Measurements from ENCODE around the gene TANC1. TPM values are rescaled to one million over a fixed set of nuclear protein-coding genes. Genes with fewer than 3 reads are reported as not detected.

Gene TANC1
- total and polyA plus RNA-seq, 4 donors, result 7.8 to 58.3 (median 48.0) TPM

GRCh38 chr2:159153063-159153462 is 184.6 kb downstream of the TANC1 start:
- Histone ChIP-seq H3K27me3 (ENCODE audit: control insufficient read depth in 1 of 2, insufficient read depth in 2 of 2, low read length in 1 of 2) (no peaks in the 10 kb centered on the region), H3K4me1 (ENCODE audit: control insufficient read depth in 1 of 2, insufficient read depth in 2 of 2, low read length in 2 of 2) (no peaks in the 10 kb centered on the region), H3K36me3 (ENCODE audit: control insufficient read depth in 1 of 2, insufficient read depth in 2 of 2, low read length in 1 of 2) (peaks cover 0 to 3% of the 10 kb centered on the region in 2 donors), H3K4me3 (ENCODE audit: low read length in 2 of 2) (no peak overlapping the region), H3K27ac (ENCODE audit: low read depth in 1 of 2, low read length in 2 of 2) (no peak overlapping the region), H3K9me3 (ENCODE audit: control insufficient read depth, low read length) (no peaks in the 10 kb centered on the region)
- intact Hi-C loops (cut with DNase I), result no loop called here
- 63 to 68% methylated on average over 4 of the region's 4 CpGs for WGBS, 2 donors
- DNase-seq, result no peak
- no peak for ATAC-seq (ENCODE audit: low FRiP score)

- H3K4me3 ChIP-seq (ENCODE audit: low read length in 2 of 2), result no peak overlapping the region
- intact Hi-C loops (cut with DNase I), result no loop called here
- no peaks in the 10 kb centered on the region for H3K4me1 ChIP-seq (ENCODE audit: control insufficient read depth in 1 of 2, insufficient read depth in 2 of 2, low read length in 2 of 2)
- DNase-seq, result no peak
- no peak overlapping the region for H3K27ac ChIP-seq (ENCODE audit: low read depth in 1 of 2, low read length in 2 of 2)
- no peaks in the 10 kb centered on the region for H3K27me3 ChIP-seq (ENCODE audit: control insufficient read depth in 1 of 2, insufficient read depth in 2 of 2, low read length in 1 of 2)
- H3K36me3 ChIP-seq (ENCODE audit: control insufficient read depth in 1 of 2, insufficient read depth in 2 of 2, low read length in 1 of 2), result peaks cover 0 to 3% of the 10 kb centered on the region in 2 donors
- WGBS, 2 donors, result 85 to 87% methylated on average over 4 of the region's 4 CpGs
- no peak for ATAC-seq (ENCODE audit: low FRiP score)
- H3K9me3 ChIP-seq (ENCODE audit: control insufficient read depth, low read length), result no peaks in the 10 kb centered on the region
Observed at GRCh38 chr2:159153463-159153862, 185.0 kb downstream of the TANC1 start.

GRCh38 chr2:159153951-159154350 is 185.5 kb downstream of the TANC1 start:
- WGBS, 2 donors, result 79 to 88% methylated on average over 2 of the region's 2 CpGs
- H3K9me3 ChIP-seq (ENCODE audit: control insufficient read depth, low read length), result no peaks in the 10 kb centered on the region
- no peak overlapping the region for H3K4me3 ChIP-seq (ENCODE audit: low read length in 2 of 2)
- peaks cover 0 to 3% of the 10 kb centered on the region in 2 donors for H3K36me3 ChIP-seq (ENCODE audit: control insufficient read depth in 1 of 2, insufficient read depth in 2 of 2, low read length in 1 of 2)
- H3K27ac ChIP-seq (ENCODE audit: low read depth in 1 of 2, low read length in 2 of 2), result no peak overlapping the region
- no peaks in the 10 kb centered on the region for H3K27me3 ChIP-seq (ENCODE audit: control insufficient read depth in 1 of 2, insufficient read depth in 2 of 2, low read length in 1 of 2)
- ATAC-seq (ENCODE audit: low FRiP score) (no peak), DNase-seq (no peak)
- intact Hi-C loops (cut with DNase I), result no loop called here
- no peaks in the 10 kb centered on the region for H3K4me1 ChIP-seq (ENCODE audit: control insufficient read depth in 1 of 2, insufficient read depth in 2 of 2, low read length in 2 of 2)

- no peaks in the 10 kb centered on the region for H3K4me1 ChIP-seq (ENCODE audit: control insufficient read depth in 1 of 2, insufficient read depth in 2 of 2, low read length in 2 of 2)
- intact Hi-C loops (cut with DNase I), result no loop called here
- ATAC-seq (ENCODE audit: low FRiP score) (no peak), DNase-seq (no peak)
- no peaks in the 10 kb centered on the region for H3K9me3 ChIP-seq (ENCODE audit: control insufficient read depth, low read length)
- no peaks in the 10 kb centered on the region for H3K27me3 ChIP-seq (ENCODE audit: control insufficient read depth in 1 of 2, insufficient read depth in 2 of 2, low read length in 1 of 2)
- no peak overlapping the region for H3K27ac ChIP-seq (ENCODE audit: low read depth in 1 of 2, low read length in 2 of 2)
- peaks cover 0 to 3% of the 10 kb centered on the region in 2 donors for H3K36me3 ChIP-seq (ENCODE audit: control insufficient read depth in 1 of 2, insufficient read depth in 2 of 2, low read length in 1 of 2)
- no peak overlapping the region for H3K4me3 ChIP-seq (ENCODE audit: low read length in 2 of 2)
- WGBS, 2 donors, result 97 to 100% methylated on average over 1 of the region's 1 CpG
Observed at GRCh38 chr2:159154366-159154765, 185.9 kb downstream of the TANC1 start.

GRCh38 chr2:159155320-159155719 is 186.9 kb downstream of the TANC1 start:
- Histone ChIP-seq H3K4me1 (ENCODE audit: control insufficient read depth in 1 of 2, insufficient read depth in 2 of 2, low read length in 2 of 2) (no peaks in the 10 kb centered on the region), H3K27ac (ENCODE audit: low read depth in 1 of 2, low read length in 2 of 2) (no peak overlapping the region), H3K9me3 (ENCODE audit: control insufficient read depth, low read length) (no peaks in the 10 kb centered on the region), H3K36me3 (ENCODE audit: control insufficient read depth in 1 of 2, insufficient read depth in 2 of 2, low read length in 1 of 2) (peaks cover 0 to 2% of the 10 kb centered on the region in 2 donors), H3K27me3 (ENCODE audit: control insufficient read depth in 1 of 2, insufficient read depth in 2 of 2, low read length in 1 of 2) (no peaks in the 10 kb centered on the region), H3K4me3 (ENCODE audit: low read length in 2 of 2) (no peak overlapping the region)
- no peak for DNase-seq
- intact Hi-C loops (cut with DNase I), result no loop called here
- 62 to 69% methylated on average over 6 of the region's 6 CpGs for WGBS, 2 donors
- no peak for ATAC-seq (ENCODE audit: low FRiP score)

- H3K9me3 ChIP-seq (ENCODE audit: control insufficient read depth, low read length), result no peaks in the 10 kb centered on the region
- DNase-seq, result no peak
- H3K27me3 ChIP-seq (ENCODE audit: control insufficient read depth in 1 of 2, insufficient read depth in 2 of 2, low read length in 1 of 2), result no peaks in the 10 kb centered on the region
- H3K4me3 ChIP-seq (ENCODE audit: low read length in 2 of 2), result no peak overlapping the region
- H3K4me1 ChIP-seq (ENCODE audit: control insufficient read depth in 1 of 2, insufficient read depth in 2 of 2, low read length in 2 of 2), result no peaks in the 10 kb centered on the region
- ATAC-seq (ENCODE audit: low FRiP score), result no peak
- WGBS, 2 donors, result 87 to 97% methylated on average over 1 of the region's 1 CpG
- no peak overlapping the region for H3K27ac ChIP-seq (ENCODE audit: low read depth in 1 of 2, low read length in 2 of 2)
- intact Hi-C loops (cut with DNase I), result no loop called here
- H3K36me3 ChIP-seq (ENCODE audit: control insufficient read depth in 1 of 2, insufficient read depth in 2 of 2, low read length in 1 of 2), result no peaks in the 10 kb centered on the region
Observed at GRCh38 chr2:159155791-159156190, 187.4 kb downstream of the TANC1 start.

GRCh38 chr2:159156834-159157233 is 188.4 kb downstream of the TANC1 start:
- no peaks in the 10 kb centered on the region for H3K36me3 ChIP-seq (ENCODE audit: control insufficient read depth in 1 of 2, insufficient read depth in 2 of 2, low read length in 1 of 2)
- WGBS, 2 donors, result 92 to 94% methylated on average over 8 of the region's 8 CpGs
- intact Hi-C loops (cut with DNase I), result no loop called here
- no peak for ATAC-seq (ENCODE audit: low FRiP score)
- no peaks in the 10 kb centered on the region for H3K27me3 ChIP-seq (ENCODE audit: control insufficient read depth in 1 of 2, insufficient read depth in 2 of 2, low read length in 1 of 2)
- no peaks in the 10 kb centered on the region for H3K9me3 ChIP-seq (ENCODE audit: control insufficient read depth, low read length)
- no peak for DNase-seq
- no peaks in the 10 kb centered on the region for H3K4me1 ChIP-seq (ENCODE audit: control insufficient read depth in 1 of 2, insufficient read depth in 2 of 2, low read length in 2 of 2)
- no peak overlapping the region for H3K27ac ChIP-seq (ENCODE audit: low read depth in 1 of 2, low read length in 2 of 2)
- no peak overlapping the region for H3K4me3 ChIP-seq (ENCODE audit: low read length in 2 of 2)

GRCh38 chr2:159157361-159158209 is 189.1 kb downstream of the TANC1 start:
- Histone ChIP-seq H3K27ac (ENCODE audit: low read depth in 1 of 2, low read length in 2 of 2) (no peak overlapping the region), H3K4me3 (ENCODE audit: low read length in 2 of 2) (no peak overlapping the region), H3K27me3 (ENCODE audit: control insufficient read depth in 1 of 2, insufficient read depth in 2 of 2, low read length in 1 of 2) (no peaks in the 10 kb centered on the region), H3K4me1 (ENCODE audit: control insufficient read depth in 1 of 2, insufficient read depth in 2 of 2, low read length in 2 of 2) (no peaks in the 10 kb centered on the region), H3K36me3 (ENCODE audit: control insufficient read depth in 1 of 2, insufficient read depth in 2 of 2, low read length in 1 of 2) (peaks cover 0 to 3% of the 10 kb centered on the region in 2 donors), H3K9me3 (ENCODE audit: control insufficient read depth, low read length) (no peaks in the 10 kb centered on the region)
- no peak for DNase-seq
- ATAC-seq (ENCODE audit: low FRiP score), result no peak
- intact Hi-C loops (cut with DNase I), result no loop called here
- 92 to 93% methylated on average over 12 of the region's 12 CpGs for WGBS, 2 donors

- intact Hi-C loops (cut with DNase I), result no loop called here
- WGBS, 2 donors, result 90 to 93% methylated on average over 4 of the region's 4 CpGs
- DNase-seq, result no peak
- no peak overlapping the region for H3K4me3 ChIP-seq (ENCODE audit: low read length in 2 of 2)
- no peaks in the 10 kb centered on the region for H3K4me1 ChIP-seq (ENCODE audit: control insufficient read depth in 1 of 2, insufficient read depth in 2 of 2, low read length in 2 of 2)
- H3K9me3 ChIP-seq (ENCODE audit: control insufficient read depth, low read length), result no peaks in the 10 kb centered on the region
- no peak for ATAC-seq (ENCODE audit: low FRiP score)
- peaks cover 0 to 7% of the 10 kb centered on the region in 2 donors for H3K36me3 ChIP-seq (ENCODE audit: control insufficient read depth in 1 of 2, insufficient read depth in 2 of 2, low read length in 1 of 2)
- H3K27me3 ChIP-seq (ENCODE audit: control insufficient read depth in 1 of 2, insufficient read depth in 2 of 2, low read length in 1 of 2), result no peaks in the 10 kb centered on the region
- H3K27ac ChIP-seq (ENCODE audit: low read depth in 1 of 2, low read length in 2 of 2), result no peak overlapping the region
Observed at GRCh38 chr2:159160412-159160811, 192.0 kb downstream of the TANC1 start.
